Caco-2 (cell line): ENCODE data around the gene C18orf63. TPM values are rescaled to one million over a fixed set of nuclear protein-coding genes. Genes with fewer than 3 reads are reported as not detected.

ENCODE experiments used
- BruUV-seq: library from RNA; stranded (reverse); fragments of 400-500 nt; replicated peaks from 2 replicates; lab custom pipeline; 2021; lab: Mats Ljungman, UMichigan
- CTCF ChIA-PET: fragments of 300-600 bp; sonication (Branson Sonifier 250); formaldehyde crosslinking; loops from one replicate; lab custom pipeline; 2022; ENCODE audit warnings: antibody characterized with exemption; lab: Charles Lee
- POLR2A ChIA-PET: fragments of 300-600 bp; sonication (Branson Sonifier 250); formaldehyde crosslinking; loops from one replicate; lab custom pipeline; 2022; ENCODE audit warnings: antibody characterized with exemption; lab: Charles Lee
- DNase-seq, 2 experiments: peaks; one replicate each; pipeline versions ENCODE4 v3.0.0 to v3.0.0-alpha.2; 2020 to 2022
- H3K27me3 ChIP-seq: replicated peaks from 2 replicates; pipeline ENCODE4 v1.6.0; 2011; ENCODE audit warnings: low read length; ENCODE audit not compliant: control insufficient read depth, insufficient read depth
- H3K36me3 ChIP-seq: 2 replicates; pipeline ENCODE4 v1.5.1; 2011; ENCODE audit warnings: low read length; ENCODE audit not compliant: control insufficient read depth, insufficient read depth
- H3K4me1 ChIP-seq: fragments of 250-450 bp; sonication (Bioruptor Pico); 2 replicates; pipeline ENCODE4 v1.5.1; 2020; ENCODE audit warnings: mild to moderate bottlenecking
- H3K4me3 ChIP-seq: 2 replicates; pipeline ENCODE4 v1.5.1; 2011; ENCODE audit warnings: low read depth, mild to moderate bottlenecking, control low read depth, low read length
- H3K9me3 ChIP-seq: fragments of 250-450 bp; sonication (Bioruptor Pico); 2 replicates; pipeline ENCODE4 v1.5.1; 2020; ENCODE audit warnings: mild to moderate bottlenecking, moderate library complexity
- H3K27ac Mint-ChIP-seq: one replicate; pipeline ENCODE4 v1.8.0; 2022; ENCODE audit warnings: mixed read lengths; ENCODE audit not compliant: unreplicated experiment
- H3K27me3 Mint-ChIP-seq: one replicate; pipeline ENCODE4 v1.8.0; 2022; ENCODE audit warnings: mixed read lengths; ENCODE audit not compliant: insufficient read depth, unreplicated experiment
- H3K36me3 Mint-ChIP-seq: one replicate; pipeline ENCODE4 v1.8.0; 2022; ENCODE audit warnings: mild to moderate bottlenecking, mixed read lengths; ENCODE audit not compliant: insufficient read depth, unreplicated experiment
- H3K4me1 Mint-ChIP-seq: one replicate; pipeline ENCODE4 v1.8.0; 2022; ENCODE audit warnings: low read depth, mixed read lengths; ENCODE audit not compliant: unreplicated experiment
- H3K4me3 Mint-ChIP-seq: one replicate; pipeline ENCODE4 v1.8.0; 2022; ENCODE audit warnings: mild to moderate bottlenecking, moderate library complexity, mixed read lengths; ENCODE audit not compliant: unreplicated experiment
- H3K9me3 Mint-ChIP-seq: one replicate; pipeline ENCODE4 v1.8.0; 2022; ENCODE audit warnings: mixed read lengths; ENCODE audit not compliant: unreplicated experiment
- CTCF ChIP-seq, 2 experiments: fragments of 200-600 bp in 1 of 2; IDR thresholded peaks; 1 replicate in 1 of 2; 2 replicates in 1 of 2; pipeline versions ENCODE4 v1.5.1 to v1.8.0; 2011 to 2022; ENCODE audit warnings: antibody characterized with exemption in 1 of 2, control low read depth in 1 of 2, inconsistent platforms in 1 of 2, low read depth in 1 of 2, low read length in 1 of 2, mild to moderate bottlenecking in 1 of 2, moderate library complexity in 1 of 2; ENCODE audit not compliant: insufficient read depth in 1 of 2, severe bottlenecking in 1 of 2, unreplicated experiment in 1 of 2
- intact Hi-C: fragments of 100-400 bp; cut with micrococcal nuclease; formaldehyde crosslinking; loops from one replicate; pipeline ENCODE4 v1.10.0; 2022; ENCODE audit not compliant: unreplicated experiment
- total RNA-seq: library from RNA; stranded (reverse); gene quantifications from 2 replicates; pipeline ENCODE4 v1.2.3, GENCODE V29; 2022

Gene C18orf63
- total RNA-seq, 1 experiment from 2014 or later: not detected

- H3K4me1 Mint-ChIP-seq: no peaks in the 10 kb centered on the region
- H3K27me3 ChIP-seq: no peaks in the 10 kb centered on the region
- ChIA-PET CTCF (no interaction called here), POLR2A (no interaction called here)
- H3K27ac Mint-ChIP-seq: no peak overlapping the region
- intact Hi-C loops: no loop called here
- H3K9me3 ChIP-seq: no peaks in the 10 kb centered on the region
- no peaks in the 10 kb centered on the region for H3K36me3 Mint-ChIP-seq
- H3K9me3 Mint-ChIP-seq: no peaks in the 10 kb centered on the region
- H3K4me1 ChIP-seq: no peaks in the 10 kb centered on the region
- DNase-seq: no peak
- no TSS peak for BruUV-seq
- no peak for TF ChIP-seq CTCF (IDR thresholded peaks at IDR 0.05; ENCODE audit: insufficient read depth in 1 of 2, low read depth in 1 of 2, low read length in 1 of 2, severe bottlenecking in 1 of 2, unreplicated experiment in 1 of 2)
- no peaks in the 10 kb centered on the region for H3K27me3 Mint-ChIP-seq
- H3K4me3 Mint-ChIP-seq: no peak overlapping the region
- H3K36me3 ChIP-seq: no peaks in the 10 kb centered on the region
- H3K4me3 ChIP-seq: no peak overlapping the region
Observed at GRCh38 chr18:74400813-74401212, 85.2 kb downstream of the C18orf63 start.

- no peaks in the 10 kb centered on the region for H3K9me3 Mint-ChIP-seq
- no peaks in the 10 kb centered on the region for H3K9me3 ChIP-seq
- H3K4me3 ChIP-seq: no peak overlapping the region
- DNase-seq: peak in 1 of 2 experiments; percentile 1
- BruUV-seq: no TSS peak
- intact Hi-C loops: no loop called here
- no peaks in the 10 kb centered on the region for H3K27me3 ChIP-seq
- CTCF ChIA-PET: no interaction called here
- no peaks in the 10 kb centered on the region for H3K36me3 Mint-ChIP-seq
- TF ChIP-seq CTCF (IDR thresholded peaks at IDR 0.05; ENCODE audit: insufficient read depth in 1 of 2, low read depth in 1 of 2, low read length in 1 of 2, severe bottlenecking in 1 of 2, unreplicated experiment in 1 of 2): no peak
- H3K4me1 Mint-ChIP-seq: no peaks in the 10 kb centered on the region
- no peak overlapping the region for H3K4me3 Mint-ChIP-seq
- POLR2A ChIA-PET: no interaction called here
- H3K27me3 Mint-ChIP-seq: no peaks in the 10 kb centered on the region
- H3K4me1 ChIP-seq: no peaks in the 10 kb centered on the region
- no peak overlapping the region for H3K27ac Mint-ChIP-seq
- H3K36me3 ChIP-seq: no peaks in the 10 kb centered on the region
Observed at GRCh38 chr18:74402806-74403433, 87.3 kb downstream of the C18orf63 start.

- H3K4me3 Mint-ChIP-seq: no peak overlapping the region
- Histone ChIP-seq H3K4me3 (no peak overlapping the region), H3K27me3 (no peaks in the 10 kb centered on the region), H3K36me3 (no peaks in the 10 kb centered on the region), H3K9me3 (no peaks in the 10 kb centered on the region), H3K4me1 (no peaks in the 10 kb centered on the region)
- peaks cover 7% of the 10 kb centered on the region for H3K27me3 Mint-ChIP-seq
- no peaks in the 10 kb centered on the region for H3K4me1 Mint-ChIP-seq
- intact Hi-C loops: no loop called here
- no peak for DNase-seq
- TF ChIP-seq CTCF (IDR thresholded peaks at IDR 0.05; ENCODE audit: insufficient read depth in 1 of 2, low read depth in 1 of 2, low read length in 1 of 2, severe bottlenecking in 1 of 2, unreplicated experiment in 1 of 2): no peak
- H3K9me3 Mint-ChIP-seq: no peaks in the 10 kb centered on the region
- H3K27ac Mint-ChIP-seq: no peak overlapping the region
- ChIA-PET POLR2A (no interaction called here), CTCF (interaction anchor here (0.8 kb wide), 1 partner anchor 12 kb away, joined by 3 read pairs; no protein-coding TSS in a partner anchor)
- BruUV-seq: no TSS peak
- no peaks in the 10 kb centered on the region for H3K36me3 Mint-ChIP-seq
Observed at GRCh38 chr18:74407888-74408287, 92.2 kb downstream of the C18orf63 start.

Other genes starting within 250 kb of the C18orf63 start
- gene FBXO15, start 168.0 kb upstream of the C18orf63 start, total RNA-seq: 0.29 TPM in 1 of 2 replicates, not detected in the other
- gene TIMM21, start 167.3 kb upstream of the C18orf63 start, total RNA-seq: 15.6 and 21.0 TPM in 2 replicates
- 103 and 105 TPM in 2 replicates for gene CYB5A, start 23.9 kb upstream of the C18orf63 start, total RNA-seq
- gene DIPK1C, start 141.5 kb downstream of the C18orf63 start, total RNA-seq: not detected in 2 replicates
- gene CNDP2, start 180.5 kb downstream of the C18orf63 start, total RNA-seq: 95.1 and 113 TPM in 2 replicates
- gene CNDP1, start 218.7 kb downstream of the C18orf63 start, total RNA-seq: 0.48 TPM in 1 of 2 replicates, not detected in the other